ENCODE results near the gene ACER2.

ACER2 gene

GRCh38 chr9:19440376-19440775, 31.6 kb downstream of the ACER2 start:
- TF ChIP-seq PPARA (CRISPR knock-in tag; IDR thresholded peaks at IDR 0.05; ENCODE audit: borderline replicate concordance) (no peak), TOX (CRISPR knock-in tag; IDR thresholded peaks at IDR 0.05; ENCODE audit: borderline replicate concordance) (no peak), ZFP3 (CRISPR knock-in tag; IDR thresholded peaks at IDR 0.05) (no peak), ZNF70 (CRISPR knock-in tag; IDR thresholded peaks at IDR 0.05) (no peak), SNAI2 (CRISPR knock-in tag; IDR thresholded peaks at IDR 0.05) (no peak), CSDC2 (CRISPR knock-in tag; IDR thresholded peaks at IDR 0.05) (no peak), ZFP30 (CRISPR knock-in tag; IDR thresholded peaks at IDR 0.05) (no peak), TCF4 (CRISPR knock-in tag; IDR thresholded peaks at IDR 0.05; ENCODE audit: borderline replicate concordance) (no peak), ZNF565 (CRISPR knock-in tag; conservative IDR thresholded peaks at IDR 0.05; ENCODE audit: low read depth) (no peak), RARB (CRISPR knock-in tag; IDR thresholded peaks at IDR 0.05) (no peak), ISL1 (CRISPR knock-in tag; IDR thresholded peaks at IDR 0.05) (no peak)
- TF ChIP-seq, protein P1, sequence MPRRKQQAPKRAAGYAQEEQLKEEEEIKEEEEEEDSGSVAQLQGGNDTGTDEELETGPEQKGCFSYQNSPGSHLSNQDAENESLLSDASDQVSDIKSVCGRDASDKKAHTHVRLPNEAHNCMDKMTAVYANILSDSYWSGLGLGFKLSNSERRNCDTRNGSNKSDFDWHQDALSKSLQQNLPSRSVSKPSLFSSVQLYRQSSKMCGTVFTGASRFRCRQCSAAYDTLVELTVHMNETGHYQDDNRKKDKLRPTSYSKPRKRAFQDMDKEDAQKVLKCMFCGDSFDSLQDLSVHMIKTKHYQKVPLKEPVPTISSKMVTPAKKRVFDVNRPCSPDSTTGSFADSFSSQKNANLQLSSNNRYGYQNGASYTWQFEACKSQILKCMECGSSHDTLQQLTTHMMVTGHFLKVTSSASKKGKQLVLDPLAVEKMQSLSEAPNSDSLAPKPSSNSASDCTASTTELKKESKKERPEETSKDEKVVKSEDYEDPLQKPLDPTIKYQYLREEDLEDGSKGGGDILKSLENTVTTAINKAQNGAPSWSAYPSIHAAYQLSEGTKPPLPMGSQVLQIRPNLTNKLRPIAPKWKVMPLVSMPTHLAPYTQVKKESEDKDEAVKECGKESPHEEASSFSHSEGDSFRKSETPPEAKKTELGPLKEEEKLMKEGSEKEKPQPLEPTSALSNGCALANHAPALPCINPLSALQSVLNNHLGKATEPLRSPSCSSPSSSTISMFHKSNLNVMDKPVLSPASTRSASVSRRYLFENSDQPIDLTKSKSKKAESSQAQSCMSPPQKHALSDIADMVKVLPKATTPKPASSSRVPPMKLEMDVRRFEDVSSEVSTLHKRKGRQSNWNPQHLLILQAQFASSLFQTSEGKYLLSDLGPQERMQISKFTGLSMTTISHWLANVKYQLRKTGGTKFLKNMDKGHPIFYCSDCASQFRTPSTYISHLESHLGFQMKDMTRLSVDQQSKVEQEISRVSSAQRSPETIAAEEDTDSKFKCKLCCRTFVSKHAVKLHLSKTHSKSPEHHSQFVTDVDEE (CRISPR knock-in tag; IDR thresholded peaks at IDR 0.05), result no peak
- TF ChIP-seq, protein P2, sequence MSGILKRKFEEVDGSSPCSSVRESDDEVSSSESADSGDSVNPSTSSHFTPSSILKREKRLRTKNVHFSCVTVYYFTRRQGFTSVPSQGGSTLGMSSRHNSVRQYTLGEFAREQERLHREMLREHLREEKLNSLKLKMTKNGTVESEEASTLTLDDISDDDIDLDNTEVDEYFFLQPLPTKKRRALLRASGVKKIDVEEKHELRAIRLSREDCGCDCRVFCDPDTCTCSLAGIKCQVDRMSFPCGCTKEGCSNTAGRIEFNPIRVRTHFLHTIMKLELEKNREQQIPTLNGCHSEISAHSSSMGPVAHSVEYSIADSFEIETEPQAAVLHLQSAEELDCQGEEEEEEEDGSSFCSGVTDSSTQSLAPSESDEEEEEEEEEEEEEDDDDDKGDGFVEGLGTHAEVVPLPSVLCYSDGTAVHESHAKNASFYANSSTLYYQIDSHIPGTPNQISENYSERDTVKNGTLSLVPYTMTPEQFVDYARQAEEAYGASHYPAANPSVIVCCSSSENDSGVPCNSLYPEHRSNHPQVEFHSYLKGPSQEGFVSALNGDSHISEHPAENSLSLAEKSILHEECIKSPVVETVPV (CRISPR knock-in tag; IDR thresholded peaks at IDR 0.05), result no peak
- no peak for ATAC-seq

DNA sequence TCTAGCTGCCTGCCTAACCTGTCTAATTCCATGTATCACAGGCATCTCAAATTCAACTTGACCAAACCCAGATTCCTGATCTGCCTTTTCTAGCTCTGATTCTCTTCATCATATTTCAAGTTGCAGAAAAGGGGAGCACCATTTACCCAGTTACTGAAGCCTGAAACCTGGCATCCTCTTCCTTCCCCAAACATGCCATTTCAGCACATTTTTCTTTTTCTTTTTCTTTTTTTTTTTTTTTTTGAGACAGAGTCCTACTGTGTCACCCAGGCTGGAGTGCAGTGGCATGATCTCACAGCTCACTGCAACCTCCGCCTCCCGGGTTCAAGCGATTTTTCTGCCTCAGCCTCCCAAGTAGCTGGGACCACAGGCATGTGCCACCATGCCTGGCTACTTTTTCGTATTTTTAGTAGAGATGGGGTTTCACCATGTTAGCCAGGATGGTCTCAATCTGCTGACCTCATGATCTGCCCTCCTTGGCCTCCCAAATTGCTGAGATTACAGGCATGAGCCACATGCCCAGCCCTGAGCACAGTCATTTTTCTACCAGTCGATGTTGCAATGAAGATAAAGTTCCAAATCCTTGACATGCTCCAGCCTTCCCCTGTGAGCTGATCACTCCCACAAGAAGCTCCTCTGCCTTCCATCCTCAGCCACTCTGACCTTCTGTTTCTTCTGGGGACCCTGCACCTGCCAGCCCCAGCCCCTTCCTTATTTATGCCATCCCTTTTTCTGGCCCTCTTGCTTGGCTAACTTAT, 32.2 kb downstream of the ACER2 start:
- no peak for ATAC-seq
- no peak for TF ChIP-seq OSR1 (CRISPR knock-in tag; IDR thresholded peaks at IDR 0.05)
- TF ChIP-seq, protein P3, sequence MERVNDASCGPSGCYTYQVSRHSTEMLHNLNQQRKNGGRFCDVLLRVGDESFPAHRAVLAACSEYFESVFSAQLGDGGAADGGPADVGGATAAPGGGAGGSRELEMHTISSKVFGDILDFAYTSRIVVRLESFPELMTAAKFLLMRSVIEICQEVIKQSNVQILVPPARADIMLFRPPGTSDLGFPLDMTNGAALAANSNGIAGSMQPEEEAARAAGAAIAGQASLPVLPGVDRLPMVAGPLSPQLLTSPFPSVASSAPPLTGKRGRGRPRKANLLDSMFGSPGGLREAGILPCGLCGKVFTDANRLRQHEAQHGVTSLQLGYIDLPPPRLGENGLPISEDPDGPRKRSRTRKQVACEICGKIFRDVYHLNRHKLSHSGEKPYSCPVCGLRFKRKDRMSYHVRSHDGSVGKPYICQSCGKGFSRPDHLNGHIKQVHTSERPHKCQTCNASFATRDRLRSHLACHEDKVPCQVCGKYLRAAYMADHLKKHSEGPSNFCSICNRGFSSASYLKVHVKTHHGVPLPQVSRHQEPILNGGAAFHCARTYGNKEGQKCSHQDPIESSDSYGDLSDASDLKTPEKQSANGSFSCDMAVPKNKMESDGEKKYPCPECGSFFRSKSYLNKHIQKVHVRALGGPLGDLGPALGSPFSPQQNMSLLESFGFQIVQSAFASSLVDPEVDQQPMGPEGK (CRISPR knock-in tag; IDR thresholded peaks at IDR 0.05; ENCODE audit: borderline replicate concordance), result no peak
- no peak for TF ChIP-seq PPARA (CRISPR knock-in tag; IDR thresholded peaks at IDR 0.05; ENCODE audit: borderline replicate concordance)
- TF ChIP-seq ARNTL (CRISPR knock-in tag; IDR thresholded peaks at IDR 0.05; ENCODE audit: borderline replicate concordance, low read depth), result no peak
- TF ChIP-seq ZC3H10 (CRISPR knock-in tag; IDR thresholded peaks at IDR 0.05), result no peak
- no peak for TF ChIP-seq SNAI2 (CRISPR knock-in tag; IDR thresholded peaks at IDR 0.05)
- no peak for TF ChIP-seq ZNF70 (CRISPR knock-in tag; IDR thresholded peaks at IDR 0.05)
- no peak for TF ChIP-seq CSDC2 (CRISPR knock-in tag; IDR thresholded peaks at IDR 0.05)
- TF ChIP-seq ZNF565 (CRISPR knock-in tag; conservative IDR thresholded peaks at IDR 0.05; ENCODE audit: low read depth), result no peak

- ATAC-seq, result no peak
- TF ChIP-seq GLIS3 (CRISPR knock-in tag; IDR thresholded peaks at IDR 0.05) (no peak), ESRRG (CRISPR knock-in tag; IDR thresholded peaks at IDR 0.05) (no peak), ISL1 (CRISPR knock-in tag; IDR thresholded peaks at IDR 0.05) (no peak), ZFP30 (CRISPR knock-in tag; IDR thresholded peaks at IDR 0.05) (no peak)
- TF ChIP-seq, protein P1 (CRISPR knock-in tag; IDR thresholded peaks at IDR 0.05), result no peak
Observed at GRCh38 chr9:19441730-19442129, 32.9 kb downstream of the ACER2 start.

Measured in SK-N-SH treated with all-trans-retinoic acid at 6 μM for 48 hours (cell line).